ENCODE data around the gene EBP.

Gene EBP

DNA sequence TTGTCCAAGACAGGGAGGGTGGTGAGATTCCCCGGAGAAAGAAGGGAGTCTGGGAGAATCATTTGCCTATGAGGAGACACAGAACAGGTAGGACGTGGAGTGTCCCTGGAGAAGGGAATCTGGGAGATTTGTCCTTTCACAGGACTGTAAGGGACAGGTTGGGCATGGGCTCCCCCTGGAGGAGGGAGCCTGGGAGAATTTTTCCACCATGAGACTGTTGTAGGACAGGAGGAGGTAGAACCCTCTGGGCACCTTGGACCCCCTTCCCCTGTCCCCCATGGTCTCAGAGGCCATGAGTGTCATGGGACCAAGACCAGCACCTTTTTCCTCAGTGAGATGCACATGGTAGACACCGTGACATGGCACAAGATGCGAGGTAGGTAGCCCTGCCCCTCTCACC lies 10.0 kb upstream of the EBP start:
- TF ChIP-seq, protein P1, sequence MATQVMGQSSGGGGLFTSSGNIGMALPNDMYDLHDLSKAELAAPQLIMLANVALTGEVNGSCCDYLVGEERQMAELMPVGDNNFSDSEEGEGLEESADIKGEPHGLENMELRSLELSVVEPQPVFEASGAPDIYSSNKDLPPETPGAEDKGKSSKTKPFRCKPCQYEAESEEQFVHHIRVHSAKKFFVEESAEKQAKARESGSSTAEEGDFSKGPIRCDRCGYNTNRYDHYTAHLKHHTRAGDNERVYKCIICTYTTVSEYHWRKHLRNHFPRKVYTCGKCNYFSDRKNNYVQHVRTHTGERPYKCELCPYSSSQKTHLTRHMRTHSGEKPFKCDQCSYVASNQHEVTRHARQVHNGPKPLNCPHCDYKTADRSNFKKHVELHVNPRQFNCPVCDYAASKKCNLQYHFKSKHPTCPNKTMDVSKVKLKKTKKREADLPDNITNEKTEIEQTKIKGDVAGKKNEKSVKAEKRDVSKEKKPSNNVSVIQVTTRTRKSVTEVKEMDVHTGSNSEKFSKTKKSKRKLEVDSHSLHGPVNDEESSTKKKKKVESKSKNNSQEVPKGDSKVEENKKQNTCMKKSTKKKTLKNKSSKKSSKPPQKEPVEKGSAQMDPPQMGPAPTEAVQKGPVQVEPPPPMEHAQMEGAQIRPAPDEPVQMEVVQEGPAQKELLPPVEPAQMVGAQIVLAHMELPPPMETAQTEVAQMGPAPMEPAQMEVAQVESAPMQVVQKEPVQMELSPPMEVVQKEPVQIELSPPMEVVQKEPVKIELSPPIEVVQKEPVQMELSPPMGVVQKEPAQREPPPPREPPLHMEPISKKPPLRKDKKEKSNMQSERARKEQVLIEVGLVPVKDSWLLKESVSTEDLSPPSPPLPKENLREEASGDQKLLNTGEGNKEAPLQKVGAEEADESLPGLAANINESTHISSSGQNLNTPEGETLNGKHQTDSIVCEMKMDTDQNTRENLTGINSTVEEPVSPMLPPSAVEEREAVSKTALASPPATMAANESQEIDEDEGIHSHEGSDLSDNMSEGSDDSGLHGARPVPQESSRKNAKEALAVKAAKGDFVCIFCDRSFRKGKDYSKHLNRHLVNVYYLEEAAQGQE (IDR thresholded peaks at IDR 0.05; ENCODE audit: insufficient replicate concordance, low read depth), result no peak
- no peak for TF ChIP-seq SPI1 (IDR thresholded peaks at IDR 0.05; ENCODE audit: borderline replicate concordance, low read depth)
- TF ChIP-seq, protein P2, sequence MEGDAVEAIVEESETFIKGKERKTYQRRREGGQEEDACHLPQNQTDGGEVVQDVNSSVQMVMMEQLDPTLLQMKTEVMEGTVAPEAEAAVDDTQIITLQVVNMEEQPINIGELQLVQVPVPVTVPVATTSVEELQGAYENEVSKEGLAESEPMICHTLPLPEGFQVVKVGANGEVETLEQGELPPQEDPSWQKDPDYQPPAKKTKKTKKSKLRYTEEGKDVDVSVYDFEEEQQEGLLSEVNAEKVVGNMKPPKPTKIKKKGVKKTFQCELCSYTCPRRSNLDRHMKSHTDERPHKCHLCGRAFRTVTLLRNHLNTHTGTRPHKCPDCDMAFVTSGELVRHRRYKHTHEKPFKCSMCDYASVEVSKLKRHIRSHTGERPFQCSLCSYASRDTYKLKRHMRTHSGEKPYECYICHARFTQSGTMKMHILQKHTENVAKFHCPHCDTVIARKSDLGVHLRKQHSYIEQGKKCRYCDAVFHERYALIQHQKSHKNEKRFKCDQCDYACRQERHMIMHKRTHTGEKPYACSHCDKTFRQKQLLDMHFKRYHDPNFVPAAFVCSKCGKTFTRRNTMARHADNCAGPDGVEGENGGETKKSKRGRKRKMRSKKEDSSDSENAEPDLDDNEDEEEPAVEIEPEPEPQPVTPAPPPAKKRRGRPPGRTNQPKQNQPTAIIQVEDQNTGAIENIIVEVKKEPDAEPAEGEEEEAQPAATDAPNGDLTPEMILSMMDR (IDR thresholded peaks at IDR 0.05; ENCODE audit: insufficient read depth, low read length), result no peak
- TF ChIP-seq GABPA (IDR thresholded peaks at IDR 0.05; ENCODE audit: low read depth), result no peak
- TF ChIP-seq POLR2AphosphoS5 (IDR thresholded peaks at IDR 0.05; ENCODE audit: low read depth), result no peak
- Histone ChIP-seq H3K27ac (replicated peaks) (no peak overlapping the region), H3K4me3 (replicated peaks; ENCODE audit: insufficient read depth, low read length) (no peak overlapping the region), H3K27me3 (ENCODE audit: insufficient read depth, poor library complexity, severe bottlenecking) (no peaks in the 10 kb centered on the region)
- DNase-seq (ENCODE audit: low read depth in 1 of 2, low spot score in 1 of 2), result no peak

DNA sequence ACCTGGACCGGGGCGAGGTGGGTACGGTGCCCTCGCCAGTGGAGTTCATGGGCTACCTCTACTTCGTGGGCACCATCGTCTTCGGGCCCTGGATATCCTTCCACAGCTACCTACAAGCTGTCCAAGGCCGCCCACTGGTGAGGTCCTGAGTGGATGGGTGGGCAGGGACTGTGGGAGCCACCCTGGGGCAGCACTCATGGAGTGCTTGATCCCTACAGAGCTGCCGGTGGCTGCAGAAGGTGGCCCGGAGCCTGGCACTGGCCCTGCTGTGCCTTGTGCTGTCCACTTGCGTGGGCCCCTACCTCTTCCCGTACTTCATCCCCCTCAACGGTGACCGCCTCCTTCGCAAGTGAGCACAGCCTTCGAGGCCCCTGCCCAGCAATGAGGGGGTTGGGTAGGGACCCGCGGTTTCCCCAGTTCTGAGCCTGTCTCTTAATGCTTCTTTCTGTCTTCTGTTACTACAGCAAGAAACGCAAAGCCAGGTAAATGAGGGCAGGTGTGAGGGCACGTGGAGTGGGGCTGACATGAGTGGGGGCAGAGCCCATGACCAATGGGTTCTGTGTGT lies 9.2 kb upstream of the EBP start:
- Histone ChIP-seq H3K27me3 (ENCODE audit: insufficient read depth, poor library complexity, severe bottlenecking) (no peaks in the 10 kb centered on the region), H3K4me3 (replicated peaks; ENCODE audit: insufficient read depth, low read length) (no peak overlapping the region), H3K27ac (replicated peaks) (no peak overlapping the region)
- no peak for TF ChIP-seq GABPA (IDR thresholded peaks at IDR 0.05; ENCODE audit: low read depth)
- TF ChIP-seq, protein P1 (IDR thresholded peaks at IDR 0.05; ENCODE audit: insufficient replicate concordance, low read depth), result no peak
- TF ChIP-seq, protein P2 (IDR thresholded peaks at IDR 0.05; ENCODE audit: insufficient read depth, low read length), result no peak
- no peak for TF ChIP-seq POLR2AphosphoS5 (IDR thresholded peaks at IDR 0.05; ENCODE audit: low read depth)
- no peak for TF ChIP-seq SPI1 (IDR thresholded peaks at IDR 0.05; ENCODE audit: borderline replicate concordance, low read depth)
- no peak for DNase-seq (ENCODE audit: low read depth in 1 of 2, low spot score in 1 of 2)

DNA sequence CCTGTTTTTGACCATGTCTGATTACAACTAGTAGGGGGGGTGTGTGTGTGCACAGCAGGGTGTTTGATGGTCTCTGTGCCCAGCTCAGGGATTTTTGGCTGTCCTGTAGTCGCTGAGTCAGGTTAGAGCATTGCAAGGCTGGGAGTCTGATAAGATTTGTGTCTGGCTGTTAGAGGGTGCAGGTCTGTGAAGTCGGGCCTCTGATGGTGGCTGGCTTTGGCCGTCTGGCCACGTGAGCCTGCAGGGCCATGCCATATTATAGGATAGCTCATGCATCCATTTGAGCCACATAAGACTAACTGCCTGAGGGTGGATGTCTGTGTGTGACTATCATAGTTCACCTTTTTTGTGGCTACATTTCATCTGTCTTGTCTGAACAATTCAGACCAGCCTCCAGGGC lies 7.9 kb upstream of the EBP start:
- no peak for TF ChIP-seq POLR2AphosphoS5 (IDR thresholded peaks at IDR 0.05; ENCODE audit: low read depth)
- TF ChIP-seq, protein P1 (IDR thresholded peaks at IDR 0.05; ENCODE audit: insufficient replicate concordance, low read depth), result no peak
- TF ChIP-seq, protein P2 (IDR thresholded peaks at IDR 0.05; ENCODE audit: insufficient read depth, low read length), result no peak
- TF ChIP-seq SPI1 (IDR thresholded peaks at IDR 0.05; ENCODE audit: borderline replicate concordance, low read depth), result no peak
- no peak for TF ChIP-seq GABPA (IDR thresholded peaks at IDR 0.05; ENCODE audit: low read depth)
- Histone ChIP-seq H3K27ac (replicated peaks) (no peak overlapping the region), H3K4me3 (replicated peaks; ENCODE audit: insufficient read depth, low read length) (no peak overlapping the region), H3K27me3 (ENCODE audit: insufficient read depth, poor library complexity, severe bottlenecking) (no peaks in the 10 kb centered on the region)
- no peak for DNase-seq (ENCODE audit: low read depth in 1 of 2, low spot score in 1 of 2)

All from HL-60 (cell line).